Measurements from ENCODE around the gene ATP5PB.

DNA sequence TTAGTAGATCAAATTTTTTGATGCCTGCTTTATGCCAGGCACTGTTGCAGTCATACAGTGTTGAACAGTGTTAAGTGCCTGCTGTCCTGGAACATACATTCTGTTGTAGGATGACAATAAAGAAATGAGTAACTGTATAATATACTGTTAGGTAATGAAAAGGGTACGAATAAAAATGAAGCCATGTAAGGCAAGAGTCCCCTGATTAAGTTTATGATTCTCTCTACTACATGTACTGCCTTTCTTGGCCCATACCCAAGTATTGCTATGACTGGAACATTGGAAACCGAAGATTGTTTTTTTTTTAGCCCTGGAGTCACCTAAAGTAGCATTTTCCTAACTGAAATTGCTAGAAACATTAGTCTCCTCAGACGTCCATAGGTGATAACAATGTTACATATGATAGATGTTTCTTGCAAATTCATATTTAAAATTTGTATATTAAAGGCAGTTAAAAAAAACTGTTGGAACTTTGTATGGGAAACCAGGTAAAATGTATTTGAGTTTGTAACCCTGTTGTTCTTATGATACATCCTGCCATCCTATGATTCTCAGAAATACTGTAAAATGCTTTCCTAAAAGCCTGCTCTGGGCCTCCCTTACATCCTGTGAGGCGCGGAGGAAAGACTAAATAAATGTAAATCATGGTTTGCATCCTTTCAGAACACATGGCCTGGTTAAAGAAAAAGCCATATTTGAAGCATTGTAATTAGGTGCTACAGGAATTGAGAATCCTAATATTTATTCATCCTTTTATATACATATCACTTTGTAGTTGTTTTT is 5.8 kb downstream of the ATP5PB start:
- TF ChIP-seq, protein P1, sequence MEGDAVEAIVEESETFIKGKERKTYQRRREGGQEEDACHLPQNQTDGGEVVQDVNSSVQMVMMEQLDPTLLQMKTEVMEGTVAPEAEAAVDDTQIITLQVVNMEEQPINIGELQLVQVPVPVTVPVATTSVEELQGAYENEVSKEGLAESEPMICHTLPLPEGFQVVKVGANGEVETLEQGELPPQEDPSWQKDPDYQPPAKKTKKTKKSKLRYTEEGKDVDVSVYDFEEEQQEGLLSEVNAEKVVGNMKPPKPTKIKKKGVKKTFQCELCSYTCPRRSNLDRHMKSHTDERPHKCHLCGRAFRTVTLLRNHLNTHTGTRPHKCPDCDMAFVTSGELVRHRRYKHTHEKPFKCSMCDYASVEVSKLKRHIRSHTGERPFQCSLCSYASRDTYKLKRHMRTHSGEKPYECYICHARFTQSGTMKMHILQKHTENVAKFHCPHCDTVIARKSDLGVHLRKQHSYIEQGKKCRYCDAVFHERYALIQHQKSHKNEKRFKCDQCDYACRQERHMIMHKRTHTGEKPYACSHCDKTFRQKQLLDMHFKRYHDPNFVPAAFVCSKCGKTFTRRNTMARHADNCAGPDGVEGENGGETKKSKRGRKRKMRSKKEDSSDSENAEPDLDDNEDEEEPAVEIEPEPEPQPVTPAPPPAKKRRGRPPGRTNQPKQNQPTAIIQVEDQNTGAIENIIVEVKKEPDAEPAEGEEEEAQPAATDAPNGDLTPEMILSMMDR (IDR thresholded peaks at IDR 0.05; ENCODE audit: low read length): no peak
- no peak for TF ChIP-seq EZH2 (optimal IDR thresholded peaks at IDR 0.05; ENCODE audit: low read depth, low read length)
- no peak for TF ChIP-seq EZH2phosphoT487 (IDR thresholded peaks at IDR 0.05; ENCODE audit: low read length)
